K562 (cell line): ENCODE results near the gene KIAA1958. TPM values are rescaled to one million over a fixed set of nuclear protein-coding genes. Genes with fewer than 3 reads are reported as not detected.
A peak's percentile ranks its signal among the peaks of the same experiment; 100 is the strongest.

ENCODE experiments used
- ATAC-seq: fragments of 200-7000 bp; cut with Tn5 transposase; 3 replicates; pipeline ENCODE4 v1.9.1; 2020; ENCODE audit warnings: moderate library complexity
- BruUV-seq: library from RNA; stranded (reverse); fragments of 400-500 nt; replicated peaks from 2 replicates; lab custom pipeline; 2021; lab: Mats Ljungman, UMichigan
- CTCF ChIA-PET: fragments of 300-600 bp; formaldehyde crosslinking; extraction: SDS; loops from one replicate; lab custom pipeline; 2021; ENCODE audit warnings: low intra/inter-chr PET ratio; lab: Yijun Ruan, JAX
- POLR2A ChIA-PET: fragments of 300-600, 350-650 bp; sonication (Branson Sonifier 250); formaldehyde crosslinking; extraction: SDS; loops from one replicate; lab custom pipeline; 2021; ENCODE audit warnings: antibody characterized with exemption, inconsistent platforms; lab: Yijun Ruan, JAX
- DNase-seq, 4 experiments: peaks; one replicate each; pipeline versions ENCODE4 v3.0.0 to v3.0.0-alpha.2; 2011 to 2018; ENCODE audit warnings: low spot score in 3 of 4, mixed read lengths in 3 of 4; ENCODE audit errors: extremely low read depth in 1 of 4
- FAIRE-seq: peaks from 2 replicates; lab custom pipeline; 2011; peaks lifted over from hg19 to GRCh38; lab: Jason Lieb, UNC
- H2AFZ ChIP-seq: 2 replicates; pipeline ENCODE4 v1.6.0; 2011; ENCODE audit warnings: low read depth, low read length, control low read depth, inconsistent platforms
- H3K27ac ChIP-seq: fragments of 200-600 bp; 3 replicates; pipeline ENCODE4 v1.8.0; 2011; ENCODE audit warnings: low read depth, mild to moderate bottlenecking, control low read depth, inconsistent platforms, low read length, moderate library complexity, mixed read lengths; ENCODE audit errors: extremely low read depth
- H3K27me3 ChIP-seq, 2 experiments: fragments of 300-600 bp in 1 of 2; 2 replicates in 1 of 2; 3 replicates in 1 of 2; pipeline versions ENCODE4 v1.6.0 to v1.8.0; 2011; ENCODE audit warnings: inconsistent platforms in 2 of 2, low read length in 2 of 2, mild to moderate bottlenecking in 1 of 2, mixed read lengths in 1 of 2, moderate library complexity in 1 of 2; ENCODE audit not compliant: control insufficient read depth in 2 of 2, insufficient read depth in 2 of 2
- H3K36me3 ChIP-seq: fragments of 300-600 bp; 3 replicates; pipeline ENCODE4 v1.8.0; 2011; ENCODE audit warnings: mild to moderate bottlenecking, low read length, inconsistent platforms; ENCODE audit not compliant: control insufficient read depth, insufficient read depth
- H3K4me1 ChIP-seq, 2 experiments: fragments of 200-600 bp in 1 of 2; replicated peaks in 1 of 2; 2 replicates in 1 of 2; 3 replicates in 1 of 2; pipeline versions ENCODE4 v1.5.1 to v1.8.0; 2011; ENCODE audit warnings: inconsistent platforms in 2 of 2, low read length in 2 of 2, mild to moderate bottlenecking in 1 of 2, mixed read lengths in 1 of 2, moderate library complexity in 1 of 2; ENCODE audit not compliant: control insufficient read depth in 2 of 2, insufficient read depth in 2 of 2
- H3K4me2 ChIP-seq: 2 replicates; pipeline ENCODE4 v1.6.1; 2011; ENCODE audit warnings: low read length, control low read depth, inconsistent platforms, mixed read lengths; ENCODE audit not compliant: insufficient read depth
- H3K4me3 ChIP-seq: fragments of 200-600 bp; sonication (generic), shearing (Covaris generic); 2 replicates; pipeline ENCODE4 v1.5.1; 2016; ENCODE audit warnings: control low read depth, inconsistent platforms
- H3K79me2 ChIP-seq: fragments of 200-600 bp; 3 replicates; pipeline ENCODE4 v1.8.0; 2011; ENCODE audit warnings: low read length, inconsistent platforms; ENCODE audit not compliant: control insufficient read depth, insufficient read depth
- H3K9ac ChIP-seq, 2 experiments: 2 replicates each; pipeline versions ENCODE4 v1.6.0 to v1.6.1; 2011; ENCODE audit warnings: low read depth in 2 of 2, low read length in 2 of 2, control low read depth in 1 of 2, inconsistent platforms in 1 of 2, mild to moderate bottlenecking in 1 of 2, mixed read lengths in 1 of 2; ENCODE audit not compliant: insufficient read depth in 1 of 2
- H3K9me1 ChIP-seq: one replicate; pipeline ENCODE4 v1.6.0; 2011; ENCODE audit warnings: inconsistent platforms, mild to moderate bottlenecking, low read length, moderate library complexity; ENCODE audit not compliant: control insufficient read depth, insufficient read depth
- H3K9me3 ChIP-seq: replicated peaks from 2 replicates; pipeline ENCODE4 v1.5.1; 2011; ENCODE audit warnings: low read depth, low read length, inconsistent platforms; ENCODE audit not compliant: control insufficient read depth, insufficient read depth
- H4K20me1 ChIP-seq: replicated peaks from 2 replicates; pipeline ENCODE4 v1.6.1; 2011; ENCODE audit warnings: low read length, inconsistent platforms, mixed read lengths; ENCODE audit not compliant: control insufficient read depth, insufficient read depth
- ARID1B ChIP-seq: fragments of 450-650 bp; IDR thresholded peaks from 2 replicates; pipeline ENCODE4 v1.6.1; 2016; ENCODE audit warnings: antibody characterized with exemption, mild to moderate bottlenecking, inconsistent platforms
- FOXK2 ChIP-seq, 2 experiments: fragments of 450-650 bp; IDR thresholded peaks in 1 of 2; conservative IDR thresholded peaks in 1 of 2; 2 replicates each; pipeline ENCODE4 v1.6.1; 2016; ENCODE audit warnings: low read depth in 2 of 2, mild to moderate bottlenecking in 1 of 2
- KDM4B ChIP-seq, 2 experiments: fragments of 450-650 bp in 1 of 2; sonication (generic) in 1 of 2; IDR thresholded peaks; 2 replicates each; pipeline ENCODE4 v1.6.1; 2016 to 2017; ENCODE audit warnings: borderline replicate concordance in 2 of 2, antibody characterized with exemption in 1 of 2, low read depth in 1 of 2, mild to moderate bottlenecking in 1 of 2
- MAFF ChIP-seq: IDR thresholded peaks from 2 replicates; pipeline ENCODE4 v1.6.1; 2012; ENCODE audit warnings: low read length, improper control_type of control experiment
- MEIS2 ChIP-seq: fragments of 450-650 bp; IDR thresholded peaks from 2 replicates; pipeline ENCODE4 v1.6.1; 2014; ENCODE audit warnings: mild to moderate bottlenecking; ENCODE audit not compliant: partially characterized antibody
- PBX2 ChIP-seq, 2 experiments: IDR thresholded peaks in 1 of 2; conservative IDR thresholded peaks in 1 of 2; 2 replicates each; pipeline ENCODE4 v1.6.1; 2016; ENCODE audit warnings: low read depth in 2 of 2, mild to moderate bottlenecking in 1 of 2, missing compliant biosample characterization in 1 of 2, missing genetic modification characterization in 1 of 2, moderate library complexity in 1 of 2
- PKNOX1 ChIP-seq: fragments of 450-650 bp; IDR thresholded peaks from 2 replicates; pipeline ENCODE4 v1.6.1; 2016
- RCOR1 ChIP-seq, 2 experiments: IDR thresholded peaks; 2 replicates each; pipeline ENCODE4 v1.6.1; 2012; ENCODE audit warnings: low read depth in 2 of 2, low read length in 2 of 2, borderline replicate concordance in 1 of 2, improper control_type of control experiment in 1 of 2
- SMARCA4 ChIP-seq: fragments of 450-650 bp; IDR thresholded peaks from 2 replicates; pipeline ENCODE4 v1.6.1; 2016
- SRSF9 ChIP-seq: fragments of 200-400 bp; formaldehyde crosslinking; IDR thresholded peaks from 2 replicates; pipeline ENCODE4 v1.6.1; 2017; ENCODE audit warnings: low read depth, low read length, borderline replicate concordance
- TARDBP ChIP-seq: fragments of 450-650 bp; IDR thresholded peaks from 2 replicates; pipeline ENCODE4 v1.6.1; 2016
- ZEB2 ChIP-seq: fragments of 450-650 bp; IDR thresholded peaks from 2 replicates; pipeline ENCODE4 v1.6.1; 2016
- ZNF384 ChIP-seq: IDR thresholded peaks from 2 replicates; pipeline ENCODE4 v1.6.1; 2012; ENCODE audit warnings: low read depth, low read length, improper control_type of control experiment
- ZNF584 ChIP-seq: fragments of 200-800 bp; sonication (Bioruptor generic); IDR thresholded peaks from 2 replicates; pipeline ENCODE4 v1.6.1; 2016; ENCODE audit warnings: low read depth, mild to moderate bottlenecking, missing genetic modification characterization, missing compliant biosample characterization
- WGBS: fragments of 100-300 bp; shearing (Covaris generic); methylation state at CpG from one replicate; pipeline ENCODE4 v1.1.6; 2016; ENCODE audit warnings: low coverage, mixed read lengths; ENCODE audit not compliant: insufficient coverage; ENCODE audit errors: missing lambda C conversion rate; 5-methylcytosine and 5-hydroxymethylcytosine counted together
- in situ Hi-C: fragments of 300-500 bp; cut with MboI; formaldehyde crosslinking; loops from 4 replicates; pipeline ENCODE4 v1.15.0; 2018; ENCODE audit warnings: inconsistent platforms, mixed read lengths
- intact Hi-C: fragments of 100-400 bp; cut with micrococcal nuclease; formaldehyde crosslinking; loops from 2 replicates; pipeline ENCODE4 v1.14.2; 2022
- polyA plus RNA-seq, 8 experiments: library from polyadenylated mRNA; depleted of rRNA in 4 of 8; stranded (reverse) in 5 of 8; unstranded in 3 of 8; fragments of >200 nt; fragmentation: Nextera tagmentation in 2 of 8; fragmentation: Illumina TruSeq in 1 of 8; extraction: Ambion mirVana in 2 of 8; extraction: Trizol in 1 of 8; gene quantifications; 2 replicates each; pipeline versions ENCODE4 v1.2.1 to v1.2.3, GENCODE V29; 2011 to 2014; ENCODE audit warnings: inconsistent platforms in 1 of 8, missing spikeins in 1 of 8
- total RNA-seq, 7 experiments: library from RNA; depleted of rRNA in 6 of 7; stranded (reverse); fragments of >200 nt in 6 of 7; fragmentation: Illumina TruSeq in 2 of 7; extraction: Trizol in 2 of 7; gene quantifications; 2 replicates each; pipeline versions ENCODE4 v1.2.1 to v1.2.3, GENCODE V29; 2011 to 2021; ENCODE audit warnings: low replicate concordance in 1 of 7
- TF ChIP-seq, protein P1 (sequence below): sonication (generic); formaldehyde crosslinking; IDR thresholded peaks from 2 replicates; pipeline ENCODE4 v1.8.0; 2022; ENCODE audit warnings: mild to moderate bottlenecking, missing genetic modification reagents

Gene KIAA1958
- total and polyA plus RNA-seq, 9 of the 15 experiments (the other 6 are each of a cell fraction or from before 2014, with no cell fraction given): 1.1 to 16.0 (median 10.1) TPM

- WGBS: 12% methylated on average over 2 of the region's 2 CpGs
- peaks cover 0 to 8% of the 10 kb centered on the region in 2 experiments; a peak in 3 of 5 replicates for H3K4me1 ChIP-seq
- POLR2A ChIA-PET: interaction anchor here (0.9 to 1.0 kb wide), 3 partner anchors 9 to 13 kb away, joined by 3 to 4 read pairs (median 3); no protein-coding TSS in a partner anchor
- H3K9ac ChIP-seq: no peak overlapping the region
- no peaks in the 10 kb centered on the region for H3K27me3 ChIP-seq
- H3K4me2 ChIP-seq: no peak overlapping the region
- peak in 1 of 4 experiments; percentile 28 for DNase-seq
- 0 out of 3 replicates have a peak overlapping the region, but pooled peaks have one; percentile 29 for H3K27ac ChIP-seq
- H2AFZ ChIP-seq: no peak overlapping the region
- no peaks in the 10 kb centered on the region for H3K9me1 ChIP-seq
- no TSS peak for BruUV-seq
- peak; percentile 55 for FAIRE-seq
- H4K20me1 ChIP-seq: no peaks in the 10 kb centered on the region
- ATAC-seq: peak; percentile 66
- H3K4me3 ChIP-seq: no peak overlapping the region
- in situ Hi-C loops: no loop called here
- CTCF ChIA-PET: no interaction called here
- H3K79me2 ChIP-seq: no peaks in the 10 kb centered on the region
- no peaks in the 10 kb centered on the region for H3K9me3 ChIP-seq
- intact Hi-C loops: loop anchor here (10.0 kb wide), 1 partner anchor 347 kb away; no protein-coding TSS in a partner anchor
- H3K36me3 ChIP-seq: peaks cover 2% of the 10 kb centered on the region; the same call in 1 of the 3 replicates
- TF ChIP-seq TARDBP (no peak), FOXK2 (conservative IDR thresholded peaks at IDR 0.05 in 1 of 2, IDR thresholded peaks at IDR 0.05 in 1 of 2; ENCODE audit: low read depth in 2 of 2) (peak; percentile 54 to 59; a peak in 2 of 4 replicates), PBX2 (CRISPR knock-in tag; IDR thresholded peaks at IDR 0.05; ENCODE audit: low read depth) (no peak), PBX2 (tag; conservative IDR thresholded peaks at IDR 0.05; ENCODE audit: low read depth) (peak; percentile 91), SMARCA4 (0 out of 2 replicates have a peak, but pooled peaks have one; percentile 14), MEIS2 (peak; percentile 87), ZNF584 (no peak), ZNF384 (peak; percentile 61; the same call in 1 of the 2 replicates), RCOR1 (IDR thresholded peaks at IDR 0.05; ENCODE audit: borderline replicate concordance in 1 of 2, low read depth in 2 of 2, low read length in 2 of 2) (peak in 1 of 2 experiments; percentile 32; a peak in 1 of 4 replicates), ZEB2 (0 out of 2 replicates have a peak, but pooled peaks have one; percentile 34), KDM4B (IDR thresholded peaks at IDR 0.05; ENCODE audit: borderline replicate concordance in 2 of 2, low read depth in 1 of 2) (no peak), ARID1B (0 out of 2 replicates have a peak, but pooled peaks have one; percentile 19), PKNOX1 (peak; percentile 67), SRSF9 (no peak), MAFF (peak; percentile 4; the same call in 1 of the 2 replicates)
- TF ChIP-seq, protein P1, sequence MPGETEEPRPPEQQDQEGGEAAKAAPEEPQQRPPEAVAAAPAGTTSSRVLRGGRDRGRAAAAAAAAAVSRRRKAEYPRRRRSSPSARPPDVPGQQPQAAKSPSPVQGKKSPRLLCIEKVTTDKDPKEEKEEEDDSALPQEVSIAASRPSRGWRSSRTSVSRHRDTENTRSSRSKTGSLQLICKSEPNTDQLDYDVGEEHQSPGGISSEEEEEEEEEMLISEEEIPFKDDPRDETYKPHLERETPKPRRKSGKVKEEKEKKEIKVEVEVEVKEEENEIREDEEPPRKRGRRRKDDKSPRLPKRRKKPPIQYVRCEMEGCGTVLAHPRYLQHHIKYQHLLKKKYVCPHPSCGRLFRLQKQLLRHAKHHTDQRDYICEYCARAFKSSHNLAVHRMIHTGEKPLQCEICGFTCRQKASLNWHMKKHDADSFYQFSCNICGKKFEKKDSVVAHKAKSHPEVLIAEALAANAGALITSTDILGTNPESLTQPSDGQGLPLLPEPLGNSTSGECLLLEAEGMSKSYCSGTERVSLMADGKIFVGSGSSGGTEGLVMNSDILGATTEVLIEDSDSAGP (CRISPR knock-in tag): no peak
Observed at GRCh38 chr9:112447283-112447761, 39.3 kb upstream of the KIAA1958 start.
